NB4 (cell line): Measurements from ENCODE around the gene FRS2.

ENCODE experiments used
- POLR2A ChIP-seq: IDR thresholded peaks from 2 replicates; pipeline ENCODE4 v1.6.1; 2011; ENCODE audit warnings: mild to moderate bottlenecking; ENCODE audit not compliant: insufficient read length; ENCODE audit errors: extremely low read depth
- TF ChIP-seq, protein P1 (sequence below): IDR thresholded peaks from 2 replicates; pipeline ENCODE4 v1.6.1; 2011; ENCODE audit warnings: low read depth, low read length
- TF ChIP-seq, protein P2 (sequence below): IDR thresholded peaks from one replicate; pipeline ENCODE4 v1.5.1; 2012; ENCODE audit warnings: low read depth, low read length

DNA sequence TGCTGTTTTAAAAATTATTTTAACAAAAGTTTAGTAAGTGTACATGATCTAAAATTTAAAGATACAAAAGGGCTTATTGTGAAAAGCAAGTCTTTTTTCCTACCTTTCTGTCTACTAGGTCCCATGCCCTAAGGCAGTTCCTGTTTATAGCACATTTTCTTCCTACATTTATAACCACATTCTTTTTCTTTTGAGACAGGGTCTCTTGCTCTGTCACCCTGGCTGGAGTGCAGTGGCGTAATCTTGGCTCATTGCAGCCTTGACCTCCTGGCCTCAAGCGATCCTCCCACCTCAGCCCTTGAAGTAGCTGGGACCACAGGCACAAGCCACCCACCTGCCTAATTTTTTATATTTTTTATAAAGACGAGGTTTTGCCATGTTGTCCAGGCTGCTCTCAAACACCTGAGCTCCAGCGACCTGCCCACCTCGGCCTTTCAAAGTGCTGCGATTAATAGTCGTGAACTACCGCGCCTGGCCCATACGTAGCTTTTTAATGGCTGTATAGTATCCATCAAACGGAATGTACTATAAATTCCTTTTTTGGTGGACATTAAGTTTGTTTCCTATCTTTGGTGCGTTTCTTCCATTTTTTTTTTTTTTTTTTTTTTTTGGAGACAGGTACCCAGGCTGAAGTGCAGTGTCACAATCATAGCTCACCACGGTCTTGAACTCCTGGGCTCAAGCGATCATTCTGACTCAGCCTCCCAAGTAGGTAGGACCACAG, 20.9 kb downstream of the FRS2 start:
- TF ChIP-seq, protein P1, sequence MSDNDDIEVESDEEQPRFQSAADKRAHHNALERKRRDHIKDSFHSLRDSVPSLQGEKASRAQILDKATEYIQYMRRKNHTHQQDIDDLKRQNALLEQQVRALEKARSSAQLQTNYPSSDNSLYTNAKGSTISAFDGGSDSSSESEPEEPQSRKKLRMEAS = no peak
- TF ChIP-seq, protein P2, sequence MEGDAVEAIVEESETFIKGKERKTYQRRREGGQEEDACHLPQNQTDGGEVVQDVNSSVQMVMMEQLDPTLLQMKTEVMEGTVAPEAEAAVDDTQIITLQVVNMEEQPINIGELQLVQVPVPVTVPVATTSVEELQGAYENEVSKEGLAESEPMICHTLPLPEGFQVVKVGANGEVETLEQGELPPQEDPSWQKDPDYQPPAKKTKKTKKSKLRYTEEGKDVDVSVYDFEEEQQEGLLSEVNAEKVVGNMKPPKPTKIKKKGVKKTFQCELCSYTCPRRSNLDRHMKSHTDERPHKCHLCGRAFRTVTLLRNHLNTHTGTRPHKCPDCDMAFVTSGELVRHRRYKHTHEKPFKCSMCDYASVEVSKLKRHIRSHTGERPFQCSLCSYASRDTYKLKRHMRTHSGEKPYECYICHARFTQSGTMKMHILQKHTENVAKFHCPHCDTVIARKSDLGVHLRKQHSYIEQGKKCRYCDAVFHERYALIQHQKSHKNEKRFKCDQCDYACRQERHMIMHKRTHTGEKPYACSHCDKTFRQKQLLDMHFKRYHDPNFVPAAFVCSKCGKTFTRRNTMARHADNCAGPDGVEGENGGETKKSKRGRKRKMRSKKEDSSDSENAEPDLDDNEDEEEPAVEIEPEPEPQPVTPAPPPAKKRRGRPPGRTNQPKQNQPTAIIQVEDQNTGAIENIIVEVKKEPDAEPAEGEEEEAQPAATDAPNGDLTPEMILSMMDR = no peak
- no peak for TF ChIP-seq POLR2A
